ENCODE measurements around the gene MT1G. TPM values are rescaled to one million over a fixed set of nuclear protein-coding genes. Genes with fewer than 3 reads are reported as not detected.

MT1G gene
- total and polyA plus RNA-seq, 4 donors: 152 to 9,444 (median 3,398) TPM

DNA sequence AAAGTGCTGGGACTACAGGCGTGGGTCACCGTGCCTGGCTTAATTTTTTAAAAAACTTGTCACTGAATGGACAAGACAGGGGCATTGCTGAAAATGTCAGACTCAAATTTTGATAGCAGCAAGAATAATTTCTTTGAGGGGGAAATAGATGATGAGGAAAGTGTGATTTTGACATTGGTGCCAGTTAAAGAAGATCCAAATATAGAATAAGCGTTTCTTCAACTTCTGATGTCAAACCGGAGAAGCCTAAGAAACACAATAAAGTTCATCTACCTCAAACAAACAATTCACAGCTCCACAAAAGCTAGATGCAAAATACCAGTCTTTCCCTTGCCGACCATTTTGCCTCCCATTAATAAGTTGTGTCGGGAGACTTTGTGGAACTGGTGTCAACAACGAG, 18.9 kb upstream of the MT1G start (continued):
- TF ChIP-seq HNF4A (conservative IDR thresholded peaks at IDR 0.05) (no peak), GABPA (IDR thresholded peaks at IDR 0.05 in 1 of 2, conservative IDR thresholded peaks at IDR 0.05 in 1 of 2) (no peak), TAF1 (conservative IDR thresholded peaks at IDR 0.05) (no peak), HNF4G (IDR thresholded peaks at IDR 0.05) (no peak)
- TF ChIP-seq, protein P1, sequence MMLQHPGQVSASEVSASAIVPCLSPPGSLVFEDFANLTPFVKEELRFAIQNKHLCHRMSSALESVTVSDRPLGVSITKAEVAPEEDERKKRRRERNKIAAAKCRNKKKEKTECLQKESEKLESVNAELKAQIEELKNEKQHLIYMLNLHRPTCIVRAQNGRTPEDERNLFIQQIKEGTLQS (IDR thresholded peaks at IDR 0.05): no peak

DNA sequence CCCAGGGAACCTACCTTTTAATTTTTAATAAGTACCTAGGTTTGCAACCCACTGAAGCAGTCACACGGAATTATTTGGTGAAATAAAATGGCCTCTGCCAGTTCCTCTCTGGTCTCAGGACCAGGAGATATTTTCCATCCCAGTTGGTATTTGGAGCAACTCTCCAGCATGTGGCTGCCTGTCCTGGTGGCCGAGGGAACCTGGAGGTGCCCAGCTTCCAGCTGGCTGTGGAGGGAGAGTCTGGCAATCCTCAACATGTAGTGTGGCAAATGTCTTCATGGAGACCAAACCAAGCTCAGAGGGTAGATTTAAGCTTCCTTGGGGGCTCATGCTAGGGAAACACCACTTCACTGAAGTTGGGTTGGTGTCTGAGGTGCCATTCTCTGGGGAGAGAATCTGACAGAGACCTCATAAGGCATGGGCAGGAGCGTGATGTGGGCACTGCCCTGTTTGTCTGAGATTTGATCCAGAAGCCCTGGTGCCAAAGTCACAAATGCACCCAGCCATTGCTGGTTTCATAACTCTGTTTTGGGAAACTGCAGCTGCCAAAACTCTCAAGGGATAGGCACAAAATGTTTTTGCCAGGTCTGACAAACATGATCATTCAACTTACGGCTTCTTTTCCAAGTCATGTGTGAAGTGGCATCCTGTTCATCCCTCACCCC, 17.2 kb upstream of the MT1G start:
- H3K4me3 ChIP-seq (ENCODE audit: low read depth in 1 of 3, low read length in 3 of 3): peak overlapping the region in 2 of 3 donors; percentile 60 to 77
- no peak overlapping the region for H3K9ac ChIP-seq (ENCODE audit: low read depth in 1 of 2, low read length in 2 of 2)
- peak overlapping the region; percentile 80 to 89 for H3K27ac ChIP-seq (ENCODE audit: low read depth in 1 of 2, low read length in 2 of 2)
- TF ChIP-seq, protein P1 (IDR thresholded peaks at IDR 0.05): no peak
- TF ChIP-seq JUND (IDR thresholded peaks at IDR 0.05) (peak; percentile 28 to 50), EGR1 (IDR thresholded peaks at IDR 0.05; ENCODE audit: low read depth in 2 of 2) (peak in 1 of 2 donors; percentile 43), FOXA1 (IDR thresholded peaks at IDR 0.05) (no peak), HNF4A (conservative IDR thresholded peaks at IDR 0.05) (peak; percentile 35 to 82), TAF1 (conservative IDR thresholded peaks at IDR 0.05) (peak; percentile 89), YY1 (IDR thresholded peaks at IDR 0.05) (peak; percentile 93), RAD21 (IDR thresholded peaks at IDR 0.05) (peak in 1 of 2 donors; percentile 14), HNF4G (IDR thresholded peaks at IDR 0.05) (peak; percentile 10), FOXA2 (IDR thresholded peaks at IDR 0.05) (no peak), GABPA (IDR thresholded peaks at IDR 0.05 in 1 of 2, conservative IDR thresholded peaks at IDR 0.05 in 1 of 2) (no peak), SP1 (IDR thresholded peaks at IDR 0.05) (peak; percentile 52), NR2F2 (IDR thresholded peaks at IDR 0.05) (no peak), RXRA (IDR thresholded peaks at IDR 0.05) (peak in 1 of 2 donors; percentile 86)
- TF ChIP-seq, protein P2, sequence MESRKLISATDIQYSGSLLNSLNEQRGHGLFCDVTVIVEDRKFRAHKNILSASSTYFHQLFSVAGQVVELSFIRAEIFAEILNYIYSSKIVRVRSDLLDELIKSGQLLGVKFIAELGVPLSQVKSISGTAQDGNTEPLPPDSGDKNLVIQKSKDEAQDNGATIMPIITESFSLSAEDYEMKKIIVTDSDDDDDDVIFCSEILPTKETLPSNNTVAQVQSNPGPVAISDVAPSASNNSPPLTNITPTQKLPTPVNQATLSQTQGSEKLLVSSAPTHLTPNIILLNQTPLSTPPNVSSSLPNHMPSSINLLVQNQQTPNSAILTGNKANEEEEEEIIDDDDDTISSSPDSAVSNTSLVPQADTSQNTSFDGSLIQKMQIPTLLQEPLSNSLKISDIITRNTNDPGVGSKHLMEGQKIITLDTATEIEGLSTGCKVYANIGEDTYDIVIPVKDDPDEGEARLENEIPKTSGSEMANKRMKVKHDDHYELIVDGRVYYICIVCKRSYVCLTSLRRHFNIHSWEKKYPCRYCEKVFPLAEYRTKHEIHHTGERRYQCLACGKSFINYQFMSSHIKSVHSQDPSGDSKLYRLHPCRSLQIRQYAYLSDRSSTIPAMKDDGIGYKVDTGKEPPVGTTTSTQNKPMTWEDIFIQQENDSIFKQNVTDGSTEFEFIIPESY (IDR thresholded peaks at IDR 0.05): peak; percentile 63
- TF ChIP-seq, protein P3, sequence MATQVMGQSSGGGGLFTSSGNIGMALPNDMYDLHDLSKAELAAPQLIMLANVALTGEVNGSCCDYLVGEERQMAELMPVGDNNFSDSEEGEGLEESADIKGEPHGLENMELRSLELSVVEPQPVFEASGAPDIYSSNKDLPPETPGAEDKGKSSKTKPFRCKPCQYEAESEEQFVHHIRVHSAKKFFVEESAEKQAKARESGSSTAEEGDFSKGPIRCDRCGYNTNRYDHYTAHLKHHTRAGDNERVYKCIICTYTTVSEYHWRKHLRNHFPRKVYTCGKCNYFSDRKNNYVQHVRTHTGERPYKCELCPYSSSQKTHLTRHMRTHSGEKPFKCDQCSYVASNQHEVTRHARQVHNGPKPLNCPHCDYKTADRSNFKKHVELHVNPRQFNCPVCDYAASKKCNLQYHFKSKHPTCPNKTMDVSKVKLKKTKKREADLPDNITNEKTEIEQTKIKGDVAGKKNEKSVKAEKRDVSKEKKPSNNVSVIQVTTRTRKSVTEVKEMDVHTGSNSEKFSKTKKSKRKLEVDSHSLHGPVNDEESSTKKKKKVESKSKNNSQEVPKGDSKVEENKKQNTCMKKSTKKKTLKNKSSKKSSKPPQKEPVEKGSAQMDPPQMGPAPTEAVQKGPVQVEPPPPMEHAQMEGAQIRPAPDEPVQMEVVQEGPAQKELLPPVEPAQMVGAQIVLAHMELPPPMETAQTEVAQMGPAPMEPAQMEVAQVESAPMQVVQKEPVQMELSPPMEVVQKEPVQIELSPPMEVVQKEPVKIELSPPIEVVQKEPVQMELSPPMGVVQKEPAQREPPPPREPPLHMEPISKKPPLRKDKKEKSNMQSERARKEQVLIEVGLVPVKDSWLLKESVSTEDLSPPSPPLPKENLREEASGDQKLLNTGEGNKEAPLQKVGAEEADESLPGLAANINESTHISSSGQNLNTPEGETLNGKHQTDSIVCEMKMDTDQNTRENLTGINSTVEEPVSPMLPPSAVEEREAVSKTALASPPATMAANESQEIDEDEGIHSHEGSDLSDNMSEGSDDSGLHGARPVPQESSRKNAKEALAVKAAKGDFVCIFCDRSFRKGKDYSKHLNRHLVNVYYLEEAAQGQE (IDR thresholded peaks at IDR 0.05): peak; percentile 59
- TF ChIP-seq, protein P4, sequence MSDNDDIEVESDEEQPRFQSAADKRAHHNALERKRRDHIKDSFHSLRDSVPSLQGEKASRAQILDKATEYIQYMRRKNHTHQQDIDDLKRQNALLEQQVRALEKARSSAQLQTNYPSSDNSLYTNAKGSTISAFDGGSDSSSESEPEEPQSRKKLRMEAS (IDR thresholded peaks at IDR 0.05): peak; percentile 75
- TF ChIP-seq, protein P5, sequence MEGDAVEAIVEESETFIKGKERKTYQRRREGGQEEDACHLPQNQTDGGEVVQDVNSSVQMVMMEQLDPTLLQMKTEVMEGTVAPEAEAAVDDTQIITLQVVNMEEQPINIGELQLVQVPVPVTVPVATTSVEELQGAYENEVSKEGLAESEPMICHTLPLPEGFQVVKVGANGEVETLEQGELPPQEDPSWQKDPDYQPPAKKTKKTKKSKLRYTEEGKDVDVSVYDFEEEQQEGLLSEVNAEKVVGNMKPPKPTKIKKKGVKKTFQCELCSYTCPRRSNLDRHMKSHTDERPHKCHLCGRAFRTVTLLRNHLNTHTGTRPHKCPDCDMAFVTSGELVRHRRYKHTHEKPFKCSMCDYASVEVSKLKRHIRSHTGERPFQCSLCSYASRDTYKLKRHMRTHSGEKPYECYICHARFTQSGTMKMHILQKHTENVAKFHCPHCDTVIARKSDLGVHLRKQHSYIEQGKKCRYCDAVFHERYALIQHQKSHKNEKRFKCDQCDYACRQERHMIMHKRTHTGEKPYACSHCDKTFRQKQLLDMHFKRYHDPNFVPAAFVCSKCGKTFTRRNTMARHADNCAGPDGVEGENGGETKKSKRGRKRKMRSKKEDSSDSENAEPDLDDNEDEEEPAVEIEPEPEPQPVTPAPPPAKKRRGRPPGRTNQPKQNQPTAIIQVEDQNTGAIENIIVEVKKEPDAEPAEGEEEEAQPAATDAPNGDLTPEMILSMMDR (IDR thresholded peaks at IDR 0.05; ENCODE audit: low read depth, low read length, missing input control): no peak
- H3K36me3 ChIP-seq (ENCODE audit: control insufficient read depth in 4 of 4, insufficient read depth in 3 of 4, low read depth in 1 of 4, low read length in 3 of 4): no peaks in the 10 kb centered on the region
- H3K27me3 ChIP-seq (ENCODE audit: control insufficient read depth in 4 of 4, insufficient read depth in 4 of 4, low read length in 3 of 4): no peaks in the 10 kb centered on the region
- no peak for DNase-seq (ENCODE audit: low spot score)
- peaks cover 4 to 19% (median 10%) of the 10 kb centered on the region in 4 donors for H3K4me1 ChIP-seq (ENCODE audit: control insufficient read depth in 4 of 4, insufficient read depth in 4 of 4, low read length in 3 of 4)
- no peaks in the 10 kb centered on the region for H3K9me3 ChIP-seq (ENCODE audit: control insufficient read depth in 4 of 4, low read length in 3 of 4)
- WGBS: 39% methylated on average over 4 of the region's 4 CpGs

All from liver (tissue), 9 donors.